ENCODE measurements around the gene HECW1.

The HECW1 gene

DNA sequence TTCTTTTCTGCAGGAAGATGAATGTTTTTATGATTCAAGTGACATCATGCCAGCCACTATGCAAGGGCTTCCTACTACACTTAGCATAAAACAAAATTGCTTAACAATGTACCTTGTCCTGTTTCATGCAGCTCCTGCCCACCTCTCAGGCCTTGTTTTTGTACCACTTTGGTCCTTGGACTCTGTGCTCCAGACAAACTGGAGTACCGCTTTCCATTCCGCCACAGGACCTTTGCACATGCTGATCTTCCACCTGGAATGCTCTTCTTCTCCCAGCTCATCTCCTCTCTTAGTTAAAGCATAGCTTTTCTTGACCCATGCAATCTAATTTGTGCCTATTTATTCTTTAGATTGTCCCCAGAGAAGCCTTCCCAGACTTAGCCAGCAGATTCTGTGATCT lies 393.0 kb downstream of the HECW1 start:
- DNase-seq (ENCODE audit: low read depth) = no peak

DNA sequence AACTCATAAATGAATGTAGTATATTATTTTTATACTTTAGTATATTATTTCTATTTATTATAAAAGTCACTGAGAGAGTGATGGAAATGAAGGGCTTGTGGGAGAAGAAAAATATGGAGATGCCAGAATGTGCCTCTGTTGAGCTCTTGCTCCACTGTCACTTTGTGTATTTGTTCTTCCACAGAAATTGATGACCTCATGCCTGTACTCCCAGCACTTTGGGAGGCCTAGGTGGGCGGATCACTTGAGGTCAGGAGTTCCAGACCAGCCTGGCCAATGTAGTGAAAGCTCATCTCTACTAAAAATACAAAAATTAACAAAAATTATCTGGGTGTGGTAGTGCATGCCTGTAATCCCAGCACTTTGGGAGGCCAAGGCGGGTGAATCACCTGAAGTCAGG lies 394.0 kb downstream of the HECW1 start:
- no peak for DNase-seq (ENCODE audit: low read depth)

DNA sequence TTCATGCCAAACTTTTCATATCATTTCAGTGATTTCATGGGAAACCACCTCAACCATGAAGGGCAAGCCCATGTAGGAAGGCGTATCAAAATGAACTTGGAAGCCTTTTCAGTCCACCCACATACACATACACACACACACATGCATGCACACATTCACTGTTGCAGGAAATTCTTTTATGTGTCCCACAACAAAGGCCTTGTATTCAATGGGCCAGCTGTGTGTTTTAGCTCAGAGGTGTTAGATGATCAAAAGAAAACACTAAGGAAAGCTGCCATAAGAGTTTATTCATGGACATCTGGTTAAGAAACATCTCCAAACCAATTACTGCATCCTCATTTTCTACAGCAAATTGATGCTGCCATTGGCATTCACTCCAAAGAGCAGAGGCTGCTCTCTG lies 396.0 kb downstream of the HECW1 start:
- DNase-seq (ENCODE audit: low read depth) = no peak

DNA sequence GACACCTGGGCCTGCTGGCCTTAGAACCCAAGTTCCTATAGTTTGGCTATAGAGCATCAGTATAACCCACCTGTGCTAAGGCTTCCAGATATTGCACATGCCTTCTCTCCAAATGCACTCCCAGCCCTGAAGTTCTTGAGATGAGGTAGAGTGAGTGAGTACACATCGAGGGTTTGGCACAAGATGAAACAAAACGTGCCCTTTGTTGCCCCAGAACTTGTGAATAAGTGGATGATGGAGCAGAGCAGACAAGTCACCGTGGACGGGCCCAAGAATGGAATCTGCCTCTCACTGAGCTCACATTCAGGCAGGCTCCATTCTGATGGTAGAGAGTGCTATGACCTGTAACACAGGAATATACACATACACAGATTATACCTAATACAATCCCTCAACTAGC lies 397.5 kb downstream of the HECW1 start:
- no peak for DNase-seq (ENCODE audit: low read depth)

DNA sequence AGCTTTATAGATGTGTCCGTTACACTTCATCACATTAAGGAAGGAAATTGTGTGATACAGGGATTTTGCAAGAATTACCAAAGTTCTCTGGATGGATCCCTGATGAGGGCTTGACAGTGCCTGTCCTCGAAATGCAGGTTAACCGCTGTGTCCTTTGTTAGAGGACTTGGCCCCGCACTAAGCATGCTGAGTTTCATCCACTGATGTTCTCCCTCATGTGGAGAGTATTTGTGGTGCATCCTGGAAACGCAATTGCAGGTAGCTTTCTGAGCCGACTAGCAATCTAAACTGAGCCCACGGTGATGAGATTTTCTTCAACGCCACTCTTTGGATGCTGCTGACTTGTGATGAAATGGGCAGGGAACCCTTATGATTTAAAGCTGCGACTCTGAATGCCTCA lies 398.6 kb downstream of the HECW1 start:
- no peak for DNase-seq (ENCODE audit: low read depth)

DNA sequence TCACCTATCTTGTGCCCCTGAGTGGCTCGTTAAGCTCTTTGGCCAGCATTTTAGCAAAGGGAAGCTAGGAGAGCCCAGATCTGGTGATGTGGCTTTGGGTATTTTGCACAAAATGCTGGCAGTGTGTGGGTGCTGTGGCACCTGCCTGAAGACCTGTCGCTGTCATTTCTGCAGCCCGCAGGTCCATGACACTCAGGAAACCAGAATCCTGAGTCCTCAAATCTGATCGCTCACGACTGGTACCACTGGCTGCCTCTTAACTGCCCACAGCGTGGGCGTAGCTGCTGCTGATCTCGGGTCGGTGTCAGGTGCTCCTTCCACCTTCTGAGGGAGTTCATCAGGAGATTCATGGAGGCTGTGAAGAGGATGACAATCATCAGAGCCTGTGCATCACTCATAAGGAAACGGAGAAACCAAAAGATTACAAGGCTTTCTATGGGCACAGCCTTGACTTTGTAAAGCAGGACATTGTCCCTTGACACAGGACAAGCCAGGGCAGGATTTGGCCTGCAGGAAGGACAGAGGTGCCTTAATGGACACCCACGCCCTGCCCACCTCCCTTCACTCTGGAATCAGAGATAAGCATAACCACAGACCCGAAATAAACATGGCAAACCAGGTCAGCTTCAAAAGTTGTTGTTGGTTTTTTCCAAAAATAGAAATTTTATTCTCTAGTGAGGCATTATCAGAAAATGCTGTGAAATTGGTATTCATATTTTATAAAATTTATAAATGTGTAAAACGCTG lies 399.5 kb downstream of the HECW1 start:
- DNase-seq (ENCODE audit: low read depth) = no peak

DNA sequence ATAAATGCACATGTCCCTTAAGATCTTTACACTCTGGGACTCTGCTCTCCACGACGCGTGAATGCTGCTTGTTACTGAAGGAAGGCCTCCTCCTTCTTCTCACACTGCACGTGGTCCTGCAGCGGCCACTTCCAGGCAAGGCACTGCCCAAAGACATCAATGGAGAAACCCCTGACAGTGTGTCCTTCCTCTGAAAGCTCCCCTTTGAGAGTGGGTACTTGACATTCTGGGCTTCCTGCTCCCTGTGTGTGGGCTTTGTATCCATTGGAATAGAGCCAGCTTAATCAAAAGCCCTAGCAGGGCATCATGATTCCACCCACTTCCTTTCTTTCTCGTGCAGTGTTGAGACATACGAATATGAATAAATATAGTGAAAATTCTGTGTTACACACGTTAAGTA lies 400.8 kb downstream of the HECW1 start:
- DNase-seq (ENCODE audit: low read depth) = no peak

DNA sequence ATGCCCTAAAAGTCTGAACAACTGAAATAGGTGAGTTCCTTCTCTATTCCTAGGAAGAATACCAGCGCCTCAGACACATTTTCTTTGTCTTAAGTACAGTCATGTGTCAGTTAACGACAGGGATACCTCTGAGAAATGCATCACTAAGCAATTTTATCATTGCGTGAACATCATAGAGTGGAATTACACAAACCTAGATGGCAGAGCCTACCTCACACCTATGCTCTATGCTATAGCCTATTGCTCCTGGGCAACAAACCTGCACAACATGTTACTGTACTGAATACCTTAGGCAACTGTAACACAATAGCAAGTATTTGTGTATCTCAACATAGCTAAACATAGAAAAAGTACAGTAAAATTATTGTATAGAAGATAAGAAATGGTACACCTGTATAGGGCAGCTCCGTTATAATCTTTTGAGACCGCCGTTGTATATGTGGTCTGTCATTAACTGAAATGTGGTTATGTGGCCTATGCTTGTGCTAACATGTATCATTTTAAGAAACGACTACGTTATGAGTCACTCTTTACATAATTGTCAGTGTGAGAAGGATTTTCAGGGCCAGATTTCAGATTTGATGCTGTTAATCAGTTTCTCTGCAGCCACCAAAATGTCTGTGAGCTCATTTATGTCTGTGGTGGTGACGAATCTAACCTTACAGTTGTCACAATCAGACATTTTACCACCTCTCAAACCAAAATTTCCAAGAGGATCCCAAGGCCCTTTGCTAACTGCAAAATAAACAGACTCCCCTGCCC lies 404.3 kb downstream of the HECW1 start:
- no peak for DNase-seq (ENCODE audit: low read depth)

DNA sequence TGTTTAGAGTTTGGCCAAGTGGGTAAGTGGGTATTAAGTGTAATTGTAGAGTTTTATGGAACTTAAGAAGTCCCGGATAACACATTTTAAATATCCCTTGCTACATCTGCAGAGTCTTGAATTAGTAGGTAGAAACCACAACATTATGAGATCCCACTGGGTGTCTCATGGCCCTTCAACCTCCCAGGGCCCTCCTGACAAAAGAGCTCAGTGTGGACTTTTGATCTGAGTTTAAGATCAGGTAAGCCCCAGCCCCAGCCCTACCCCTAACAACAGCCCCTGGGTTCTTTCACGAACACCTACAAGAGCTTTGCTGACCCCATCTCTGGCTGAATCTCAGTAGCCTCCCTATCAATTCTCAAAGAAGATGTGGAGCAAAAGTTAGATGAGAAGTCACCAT lies 405.0 kb downstream of the HECW1 start:
- DNase-seq (ENCODE audit: low read depth) = no peak

DNA sequence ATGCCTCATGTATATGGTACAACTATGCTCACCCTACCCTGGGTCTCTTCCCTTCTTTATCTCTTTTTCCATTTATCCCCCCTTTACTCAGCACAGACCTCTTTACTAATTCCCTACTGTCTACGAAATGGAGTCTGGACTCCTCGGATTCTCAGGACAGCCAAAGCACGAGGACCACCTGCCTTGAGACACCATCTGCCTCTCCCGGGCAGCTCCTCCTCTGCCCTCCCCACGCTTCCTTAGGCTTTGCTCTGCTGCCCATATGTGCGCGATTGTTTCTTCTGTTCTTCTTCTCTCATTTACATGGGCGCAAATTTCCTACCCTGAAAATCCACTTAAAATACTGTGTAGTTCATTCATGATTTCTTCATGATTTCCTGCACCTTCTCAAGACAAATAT lies 407.8 kb downstream of the HECW1 start:
- DNase-seq (ENCODE audit: low read depth) = no peak

DNA sequence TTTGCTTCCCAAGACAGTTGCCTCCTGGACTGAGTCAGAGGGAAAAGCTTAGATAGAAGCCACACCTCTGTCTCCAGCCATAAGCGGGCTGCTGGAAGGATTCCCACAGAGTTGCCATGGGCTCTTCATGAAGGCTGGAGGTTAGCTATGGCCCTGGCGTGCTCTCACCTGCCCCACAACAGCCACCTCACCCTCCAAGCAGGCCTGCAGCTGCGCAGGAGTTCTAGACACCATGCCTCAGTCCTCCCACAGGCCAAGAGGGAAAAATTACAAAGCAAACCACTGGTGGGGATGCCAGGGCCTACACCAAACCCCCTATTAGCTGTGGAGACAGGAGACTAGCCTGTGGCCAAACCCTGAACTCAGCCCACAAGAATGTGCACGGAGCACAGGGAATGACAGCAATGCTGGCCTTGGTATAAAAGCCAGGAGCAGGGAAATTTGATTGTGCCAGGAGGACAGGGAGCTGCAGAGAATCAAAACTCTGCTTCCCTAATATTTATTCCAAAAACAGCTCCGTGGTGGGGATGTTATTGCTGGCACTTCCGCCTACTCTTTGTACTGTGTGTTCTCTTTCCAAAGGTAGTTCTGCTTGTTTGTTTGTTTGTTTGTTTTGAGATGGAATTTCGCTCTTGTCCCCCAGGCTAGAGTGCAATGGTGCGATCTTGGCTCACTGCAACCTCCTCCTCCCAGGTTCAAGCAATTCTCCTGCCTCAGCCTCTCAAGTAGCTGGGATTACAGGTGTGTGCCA lies 410.1 kb downstream of the HECW1 start:
- DNase-seq (ENCODE audit: low read depth) = no peak

DNA sequence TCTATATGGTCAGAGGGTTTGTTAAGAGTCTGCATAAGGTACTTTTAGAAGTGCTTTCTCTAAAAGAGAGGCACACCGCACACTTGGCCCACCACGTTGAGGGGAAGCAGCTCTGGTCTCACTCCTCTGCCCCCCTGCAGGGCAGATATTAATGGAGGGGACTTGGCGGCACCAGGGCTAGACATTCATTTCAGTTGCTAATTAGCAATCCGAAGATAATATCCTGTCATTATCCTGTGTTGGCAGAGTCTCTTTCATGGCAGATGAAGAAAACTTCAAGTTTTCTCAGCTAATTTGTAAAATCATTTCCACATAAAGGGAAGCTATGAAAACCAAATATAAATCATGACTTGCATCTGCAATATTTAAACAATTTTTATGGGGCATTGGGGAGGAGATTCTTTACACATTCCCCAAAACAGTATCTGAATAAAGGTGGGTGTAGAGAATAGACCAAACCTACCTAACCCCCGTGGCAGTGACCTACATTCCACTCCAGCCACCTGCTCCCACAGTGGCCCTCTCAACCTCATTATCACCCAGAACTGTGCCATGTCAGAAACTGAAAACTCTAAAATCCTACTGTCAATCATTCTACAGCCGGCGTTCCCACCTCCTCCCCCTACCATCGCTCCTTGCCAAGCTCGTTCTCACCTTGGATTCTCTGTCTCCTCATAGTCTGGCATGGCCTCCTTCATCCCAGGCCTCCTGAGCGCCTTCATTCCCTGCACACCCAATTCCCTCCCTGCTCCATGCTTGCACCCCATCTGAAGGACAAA lies 416.3 kb downstream of the HECW1 start:
- no peak for DNase-seq (ENCODE audit: low read depth)

DNA sequence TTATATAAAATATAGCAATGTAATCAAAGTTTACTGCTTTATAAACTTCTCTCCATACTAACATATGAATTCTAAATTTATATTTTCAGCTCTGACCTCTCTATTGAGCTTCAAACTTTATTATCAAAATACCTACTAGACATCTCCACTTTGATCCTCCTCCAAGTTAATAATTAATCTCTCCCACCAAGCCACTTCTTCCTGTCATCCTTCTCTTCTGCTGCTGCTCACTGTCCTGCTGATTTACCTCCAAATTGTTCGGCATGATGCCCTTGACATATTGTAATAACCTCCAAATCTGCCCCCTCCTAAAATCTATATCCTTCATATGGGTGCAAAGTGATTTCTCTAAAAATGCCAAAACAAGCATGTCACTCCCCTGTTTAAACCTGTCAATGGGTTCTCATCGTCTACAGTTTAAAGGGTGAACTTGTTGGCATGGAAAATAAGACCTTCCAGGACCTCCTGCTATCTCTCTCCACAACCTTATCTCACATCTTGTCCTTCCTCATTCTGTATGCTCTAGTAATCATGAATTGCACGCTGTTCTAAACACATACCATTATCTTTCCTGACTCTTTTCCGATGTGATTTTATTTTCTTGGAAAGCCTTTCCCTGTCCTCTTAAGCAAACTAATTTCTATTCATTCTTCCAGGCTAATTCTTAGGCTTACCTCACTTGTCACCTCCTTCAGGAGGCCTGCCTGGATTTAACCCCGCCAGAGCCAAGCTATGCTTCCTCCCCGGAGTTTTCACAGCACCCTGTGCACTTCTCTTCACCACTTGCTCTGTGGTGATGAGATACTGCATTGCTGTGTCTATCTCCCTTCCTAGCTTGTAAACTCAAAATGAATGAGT lies 418.3 kb downstream of the HECW1 start:
- no peak for DNase-seq (ENCODE audit: low read depth)

DNA sequence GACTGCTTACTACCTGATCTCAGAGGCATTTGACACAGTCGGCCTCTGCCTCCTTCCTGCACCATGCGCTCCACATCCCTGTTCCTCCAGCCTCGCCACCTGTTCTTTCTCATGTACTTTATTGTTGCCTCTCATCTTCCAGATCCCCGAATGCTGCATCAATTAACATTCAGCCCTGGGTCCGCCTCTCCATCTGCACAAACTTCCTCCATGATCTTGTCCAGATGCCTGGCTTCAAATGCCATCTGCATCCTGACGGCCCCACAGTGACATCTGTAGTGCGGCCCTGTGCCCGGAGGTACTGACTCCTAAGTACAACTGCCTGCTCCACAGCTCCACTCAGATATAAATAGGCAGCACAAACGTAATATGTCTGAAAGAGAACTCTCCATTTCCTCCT lies 419.3 kb downstream of the HECW1 start:
- DNase-seq (ENCODE audit: low read depth) = no peak

DNA sequence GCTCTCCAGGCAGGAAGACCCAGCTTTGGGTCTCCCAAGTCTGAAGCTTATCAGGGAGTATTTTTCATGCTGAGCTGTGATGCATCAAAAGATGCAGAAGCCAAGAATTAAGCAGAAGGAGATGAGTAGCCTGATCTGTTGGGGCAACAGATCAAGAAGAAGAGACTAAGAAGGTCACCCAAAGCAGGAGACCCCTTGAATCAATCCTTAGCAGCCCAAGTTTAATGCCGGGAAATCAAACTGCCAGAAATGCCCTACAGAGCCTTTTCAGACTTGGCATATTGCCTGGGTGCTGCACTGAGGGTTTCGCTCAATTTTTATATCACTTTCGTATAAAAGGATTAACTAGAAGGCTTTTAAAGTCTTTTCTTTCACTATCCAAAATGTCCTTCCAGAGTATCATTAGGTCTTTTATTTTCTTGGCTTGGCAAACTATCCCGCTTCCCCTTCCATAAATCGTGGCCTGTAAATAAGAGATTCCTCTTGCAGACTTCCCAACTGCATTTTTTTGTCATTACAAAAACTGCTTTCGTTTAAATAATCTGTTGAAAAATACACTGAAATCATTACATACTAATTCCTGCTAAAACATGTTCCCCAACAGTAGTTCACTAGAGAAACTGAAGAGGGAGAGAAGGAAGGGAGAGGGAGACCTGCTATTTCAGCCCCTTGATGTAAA lies 421.5 kb downstream of the HECW1 start:
- DNase-seq (ENCODE audit: low read depth) = no peak

DNA sequence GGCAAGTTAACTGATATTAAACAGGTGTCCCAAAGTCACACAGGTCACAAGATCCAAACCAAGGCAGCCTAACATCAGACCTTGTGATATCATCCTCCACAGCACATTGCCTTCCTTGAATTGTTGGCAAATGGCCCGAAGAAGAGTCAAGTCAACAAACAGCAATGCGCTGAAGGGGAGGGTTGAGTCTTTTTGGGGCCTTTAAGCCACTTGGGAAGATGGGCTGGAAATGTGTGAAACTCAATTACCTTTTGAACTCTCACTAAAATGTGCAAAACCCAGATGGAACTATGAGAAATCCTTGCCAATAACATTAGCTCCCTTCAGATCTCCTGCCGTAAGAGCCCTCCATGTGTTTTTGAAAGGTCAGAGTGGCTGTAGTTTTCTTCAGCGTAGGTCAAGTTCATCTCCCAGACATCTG lies 422.6 kb downstream of the HECW1 start:
- no peak for DNase-seq (ENCODE audit: low read depth)

DNA sequence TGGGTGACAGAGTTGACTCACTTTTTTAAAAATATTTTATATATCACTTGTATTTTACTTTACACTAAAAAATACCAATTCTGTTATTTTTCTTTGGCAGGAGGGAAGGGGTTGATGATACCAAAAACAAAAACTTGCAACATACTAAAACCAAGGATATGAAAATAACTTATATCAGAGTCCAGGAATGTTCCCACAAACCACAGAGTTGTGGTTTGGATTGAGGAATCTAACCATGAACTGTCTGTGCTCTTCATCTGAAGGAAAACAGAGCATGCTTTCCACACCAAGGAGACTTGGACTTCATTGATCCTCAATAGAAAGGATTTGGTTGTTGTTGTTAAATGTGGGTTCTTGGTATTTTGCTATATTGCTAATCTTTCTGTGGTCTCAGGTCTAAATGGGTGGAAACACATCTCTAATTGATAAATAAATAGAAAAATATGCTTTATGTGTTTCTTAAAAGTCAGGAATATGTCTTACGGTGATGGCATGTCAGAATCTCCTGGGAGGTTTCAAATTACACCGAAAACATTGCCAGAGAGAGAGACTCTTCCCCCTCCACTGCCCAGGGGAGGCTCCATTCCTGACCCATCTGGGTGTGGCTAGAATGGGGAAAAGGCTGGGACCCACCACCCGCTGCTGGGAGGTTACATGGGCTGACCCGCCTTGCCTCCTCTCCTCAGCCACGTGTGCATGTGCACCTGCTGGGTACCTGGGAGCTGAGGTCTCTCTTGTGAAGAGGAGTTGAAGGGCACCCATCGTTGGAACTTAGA lies 423.6 kb downstream of the HECW1 start:
- DNase-seq (ENCODE audit: low read depth) = no peak

DNA sequence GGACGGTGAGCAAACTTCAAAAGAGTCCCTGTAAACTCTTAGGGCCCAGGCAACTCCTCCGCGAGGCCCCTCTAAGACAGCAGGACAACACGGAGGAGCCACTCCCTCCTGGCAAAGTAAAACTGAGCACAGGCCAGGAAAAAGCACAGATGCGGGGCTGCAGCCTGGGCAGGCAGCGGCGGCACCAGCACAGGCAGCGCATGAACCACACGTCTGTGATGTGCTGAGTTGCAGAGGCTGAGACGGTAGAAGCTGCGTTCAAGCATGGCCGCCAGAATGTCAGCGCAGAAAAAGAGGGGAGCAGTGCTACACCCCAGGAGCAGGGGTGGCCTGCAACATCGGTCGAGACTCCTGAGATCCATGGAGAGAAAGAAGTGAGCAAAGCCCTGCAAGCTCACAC lies 424.3 kb downstream of the HECW1 start:
- no peak for DNase-seq (ENCODE audit: low read depth)

DNA sequence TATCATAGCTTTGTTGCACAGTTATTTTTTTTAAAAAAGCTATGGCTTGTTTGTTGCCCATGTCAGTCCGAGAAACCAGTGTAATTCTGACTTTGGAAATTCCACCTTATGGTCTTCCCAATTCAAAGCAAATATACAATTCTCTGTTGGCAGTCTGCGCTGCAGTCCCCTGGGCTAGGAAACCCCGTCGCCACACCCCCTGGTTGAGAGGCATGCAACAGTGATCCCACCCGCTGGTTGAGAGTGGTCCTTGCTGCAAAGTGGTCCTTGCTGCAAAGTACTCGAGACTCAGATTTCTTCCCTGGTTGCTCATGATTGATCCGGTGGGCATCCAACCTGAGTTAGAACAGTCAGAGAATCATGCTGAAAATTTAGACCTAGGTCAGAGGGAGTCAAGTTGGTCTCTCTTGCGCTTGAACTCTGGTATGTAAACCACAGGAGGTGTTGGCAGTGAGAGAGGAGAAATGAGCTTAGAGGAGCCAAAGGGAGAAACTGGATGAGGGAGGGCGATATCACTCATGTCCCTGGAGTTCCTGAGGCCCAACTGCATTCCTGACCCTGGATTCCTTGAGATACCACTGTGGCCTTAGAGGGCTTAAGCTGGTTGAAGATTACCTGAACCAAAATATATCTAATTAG lies 425.4 kb downstream of the HECW1 start:
- DNase-seq (ENCODE audit: low read depth) = no peak

DNA sequence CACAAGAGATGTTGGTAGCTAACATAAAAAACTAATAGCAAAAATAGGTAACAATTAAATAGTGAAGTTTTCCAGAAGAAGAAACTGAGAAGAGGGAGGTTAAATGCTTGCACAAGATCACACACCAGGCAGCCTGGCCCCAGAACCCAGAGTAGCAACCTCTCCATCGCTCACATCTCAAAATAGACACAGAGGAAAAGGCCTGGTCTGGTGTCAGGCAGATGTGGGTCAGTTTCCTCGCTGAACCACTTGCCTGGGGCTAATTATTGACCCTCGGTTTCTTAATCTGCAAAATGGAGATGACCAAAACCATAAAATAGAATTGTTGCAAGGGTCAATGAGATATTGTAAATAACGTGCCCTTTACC lies 425.9 kb downstream of the HECW1 start:
- DNase-seq (ENCODE audit: low read depth) = no peak
